GM12878 (cell line): Measurements from ENCODE around the gene NAA10. TPM values are rescaled to one million over a fixed set of nuclear protein-coding genes. Genes with fewer than 3 reads are reported as not detected.

ENCODE experiments used
- ATAC-seq: fragments of 200-7000 bp; cut with Tn5 transposase; 3 replicates; pipeline ENCODE4 v1.9.1; 2020; ENCODE audit warnings: mild to moderate bottlenecking, moderate library complexity
- BruUV-seq: library from RNA; stranded (reverse); fragments of 400-500 nt; replicated peaks from 2 replicates; lab custom pipeline; 2021; lab: Mats Ljungman, UMichigan
- CTCF ChIA-PET: fragments of 300-600 bp; sonication (Branson Sonifier 250); formaldehyde crosslinking; extraction: SDS; loops from one replicate; lab custom pipeline; 2021; ENCODE audit warnings: inconsistent platforms; lab: Yijun Ruan, JAX
- POLR2A ChIA-PET: fragments of 350-600 bp; formaldehyde crosslinking; extraction: SDS; loops from one replicate; lab custom pipeline; 2021; ENCODE audit warnings: inconsistent platforms; lab: Charles Lee
- RAD21 ChIA-PET: fragments of 300-600 bp; sonication (Branson Sonifier 250); formaldehyde crosslinking; loops from one replicate; lab custom pipeline; 2023; ENCODE audit warnings: antibody characterized with exemption; ENCODE audit not compliant: unreplicated experiment; lab: Charles Lee
- SMC1A ChIA-PET: fragments of 300-600 bp; sonication (Branson Sonifier 250); formaldehyde crosslinking; loops from one replicate; lab custom pipeline; 2023; ENCODE audit not compliant: unreplicated experiment, uncharacterized antibody; lab: Charles Lee
- DNase-seq: peaks from one replicate; pipeline ENCODE4 v3.0.0-alpha.2; 2011; ENCODE audit warnings: low read depth, low spot score
- FAIRE-seq: peaks from 3 replicates; lab custom pipeline; 2011; peaks lifted over from hg19 to GRCh38; lab: Jason Lieb, UNC
- H2AFZ ChIP-seq: 2 replicates; pipeline ENCODE4 v1.6.0; 2011; ENCODE audit warnings: low read depth, low read length, control low read depth; ENCODE audit not compliant: control insufficient read depth
- H3K27ac ChIP-seq: 2 replicates; pipeline ENCODE4 v1.5.1; 2011; ENCODE audit warnings: control low read depth; ENCODE audit not compliant: control insufficient read depth, insufficient read depth
- H3K27me3 ChIP-seq, 2 experiments: replicated peaks in 1 of 2; 2 replicates each; pipeline versions ENCODE4 v1.6.0 to v1.6.1; 2011; ENCODE audit warnings: low read length in 1 of 2; ENCODE audit not compliant: control insufficient read depth in 2 of 2, insufficient read depth in 2 of 2
- H3K36me3 ChIP-seq, 2 experiments: 2 replicates each; pipeline ENCODE4 v1.5.1; 2011; ENCODE audit warnings: low read length in 1 of 2; ENCODE audit not compliant: control insufficient read depth in 2 of 2, insufficient read depth in 2 of 2
- H3K4me1 ChIP-seq: 2 replicates; pipeline ENCODE4 v1.6.1; 2011; ENCODE audit warnings: mild to moderate bottlenecking, low read length, moderate library complexity, mixed read lengths; ENCODE audit not compliant: control insufficient read depth, insufficient read depth
- H3K4me2 ChIP-seq: 2 replicates; pipeline ENCODE4 v1.6.0; 2011; ENCODE audit warnings: control low read depth; ENCODE audit not compliant: control insufficient read depth, insufficient read depth
- H3K4me3 ChIP-seq: fragments of 200-600 bp; sonication (generic); 2 replicates; pipeline ENCODE4 v1.5.1; 2016
- H3K79me2 ChIP-seq: 2 replicates; pipeline ENCODE4 v1.6.0; 2011; ENCODE audit warnings: low read length; ENCODE audit not compliant: control insufficient read depth, insufficient read depth
- H3K9ac ChIP-seq: 2 replicates; pipeline ENCODE4 v1.8.0; 2011; ENCODE audit warnings: low read length, control low read depth, mixed read lengths; ENCODE audit not compliant: control insufficient read depth, insufficient read depth
- H3K9me3 ChIP-seq: replicated peaks from 3 replicates; pipeline ENCODE4 v1.5.1; 2011; ENCODE audit warnings: mild to moderate bottlenecking, low read length; ENCODE audit not compliant: control insufficient read depth, insufficient read depth
- H4K20me1 ChIP-seq: 2 replicates; pipeline ENCODE4 v1.6.0; 2011; ENCODE audit not compliant: control insufficient read depth, insufficient read depth
- BCL11A ChIP-seq: IDR thresholded peaks from 2 replicates; pipeline ENCODE4 v1.6.1; 2011; ENCODE audit warnings: low read depth, low read length
- CREM ChIP-seq: IDR thresholded peaks from 2 replicates; pipeline ENCODE4 v1.6.1; 2014; ENCODE audit warnings: antibody characterized with exemption, low read depth
- ELK1 ChIP-seq: IDR thresholded peaks from 2 replicates; pipeline ENCODE4 v1.6.1; 2012; ENCODE audit warnings: low read depth, low read length, improper control_type of control experiment
- EP300 ChIP-seq, 2 experiments: fragments of 150-350 bp in 1 of 2; IDR thresholded peaks; 2 replicates each; pipeline ENCODE4 v1.6.1; 2011 to 2012; ENCODE audit warnings: low read depth in 2 of 2, low read length in 2 of 2, borderline replicate concordance in 1 of 2, improper control_type of control experiment in 1 of 2, inconsistent platforms in 1 of 2; ENCODE audit not compliant: control insufficient read depth in 1 of 2
- NR2C1 ChIP-seq: fragments of 450-650 bp; IDR thresholded peaks from 2 replicates; pipeline ENCODE4 v1.6.1; 2017; ENCODE audit warnings: antibody characterized with exemption, mild to moderate bottlenecking, moderate library complexity
- PKNOX1 ChIP-seq: fragments of 450-650 bp; IDR thresholded peaks from 2 replicates; pipeline ENCODE4 v1.6.1; 2016; ENCODE audit warnings: mild to moderate bottlenecking
- RAD21 ChIP-seq: IDR thresholded peaks from 2 replicates; pipeline ENCODE4 v1.6.1; 2011; ENCODE audit warnings: mild to moderate bottlenecking, low read depth, low read length, moderate library complexity; ENCODE audit not compliant: insufficient read depth
- SKIL ChIP-seq: fragments of 450-650 bp; IDR thresholded peaks from 2 replicates; pipeline ENCODE4 v1.6.1; 2017; ENCODE audit warnings: mild to moderate bottlenecking, low read depth, inconsistent platforms; ENCODE audit not compliant: poor library complexity, severe bottlenecking
- SMC3 ChIP-seq: IDR thresholded peaks from 2 replicates; pipeline ENCODE4 v1.6.1; 2011; ENCODE audit warnings: low read length, improper control_type of control experiment, borderline replicate concordance
- SREBF2 ChIP-seq: IDR thresholded peaks from 2 replicates; pipeline ENCODE4 v1.6.1; 2012; ENCODE audit warnings: mild to moderate bottlenecking, low read length
- ZBED1 ChIP-seq: IDR thresholded peaks from 2 replicates; pipeline ENCODE4 v1.6.1; 2016; ENCODE audit warnings: borderline replicate concordance
- ZNF274 ChIP-seq: IDR thresholded peaks from one replicate; pipeline ENCODE4 v1.8.0; 2011; ENCODE audit not compliant: insufficient read length, insufficient read depth
- WGBS: methylation state at CpG from one replicate; pipeline ENCODE4 v1.1.6; 2016; ENCODE audit warnings: low lambda C conversion rate; ENCODE audit not compliant: insufficient replicate concordance, insufficient coverage; ENCODE audit errors: missing lambda C conversion rate; 5-methylcytosine and 5-hydroxymethylcytosine counted together
- in situ Hi-C: fragments of 300-500 bp; cut with MboI; formaldehyde crosslinking; loops from 9 replicates; pipeline ENCODE4 v1.14.3; 2018; ENCODE audit warnings: mixed read lengths
- intact Hi-C: fragments of 100-400 bp; cut with micrococcal nuclease; formaldehyde crosslinking; loops from one replicate; pipeline ENCODE4 v1.14.2; 2022; ENCODE audit not compliant: unreplicated experiment
- polyA plus RNA-seq, 11 experiments: library from polyadenylated mRNA; depleted of rRNA in 4 of 11; unstranded in 6 of 11; stranded (reverse) in 5 of 11; fragments of >200 nt; fragmentation: Nextera tagmentation in 4 of 11; fragmentation: Illumina TruSeq in 1 of 11; extraction: Ambion mirVana in 4 of 11; extraction: Trizol in 1 of 11; gene quantifications; 1 replicate in 1 of 11; 2 replicates in 10 of 11; pipeline versions ENCODE4 v1.2.1 to v1.2.3, GENCODE V29; 2011 to 2016; ENCODE audit warnings: inconsistent platforms in 2 of 11, missing spikeins in 2 of 11, low read depth in 1 of 11
- total RNA-seq, 4 experiments: library from RNA; depleted of rRNA in 3 of 4; stranded (reverse); fragments of >200 nt in 3 of 4; fragmentation: Illumina TruSeq in 1 of 4; extraction: Trizol in 1 of 4; gene quantifications; 2 replicates each; pipeline versions ENCODE4 v1.2.1 to v1.2.3, GENCODE V29; 2013 to 2021

Gene NAA10
- total and polyA plus RNA-seq, 10 of the 15 experiments (the other 5 are each of a cell fraction or from before 2014, with no cell fraction given): 7.9 to 212 (median 98.9) TPM

- SMC1A ChIA-PET: no interaction called here
- Histone ChIP-seq H3K9me3 (no peaks in the 10 kb centered on the region; the same call in 2 of the 3 replicates), H3K79me2 (no peaks in the 10 kb centered on the region), H3K27ac (no peak overlapping the region), H3K27me3 (no peaks in the 10 kb centered on the region; a peak in 2 of 4 replicates), H3K4me3 (no peak overlapping the region), H2AFZ (no peak overlapping the region), H4K20me1 (no peaks in the 10 kb centered on the region), H3K9ac (no peak overlapping the region), H3K36me3 (no peaks in the 10 kb centered on the region), H3K4me1 (no peaks in the 10 kb centered on the region; the same call in 1 of the 2 replicates), H3K4me2 (no peak overlapping the region)
- POLR2A ChIA-PET: no interaction called here
- ATAC-seq: no peak
- CTCF ChIA-PET: no interaction called here
- WGBS: 22% methylated on average over 7 of the region's 7 CpGs
- intact Hi-C loops (no loop called here), in situ Hi-C loops (no loop called here)
- TF ChIP-seq CREM (no peak), ZBED1 (no peak), RAD21 (no peak), BCL11A (no peak), SMC3 (no peak), NR2C1 (no peak), PKNOX1 (no peak)
- RAD21 ChIA-PET: no interaction called here
- FAIRE-seq: no peak
- DNase-seq: no peak
- no TSS peak for BruUV-seq
Measured at GRCh38 chrX:153881281-153881680, 53.6 kb downstream of the NAA10 start.

- 9% methylated on average over 6 of the region's 6 CpGs for WGBS
- intact Hi-C loops: no loop called here
- ChIA-PET SMC1A (no interaction called here), CTCF (no interaction called here)
- no peak for FAIRE-seq
- TF ChIP-seq SREBF2 (no peak), ZNF274 (no peak), EP300 (IDR thresholded peaks at IDR 0.05; ENCODE audit: borderline replicate concordance in 1 of 2, control insufficient read depth in 1 of 2, low read depth in 2 of 2, low read length in 2 of 2) (no peak), ELK1 (no peak), SKIL (no peak)
- TF ChIP-seq, all 136 proteins: peak for 0
- H3K9me3 ChIP-seq: no peaks in the 10 kb centered on the region; the same call in 2 of the 3 replicates
- H3K27me3 ChIP-seq: no peaks in the 10 kb centered on the region; a peak in 2 of 4 replicates
- POLR2A ChIA-PET: no interaction called here
- no peak overlapping the region for H3K4me2 ChIP-seq
- no TSS peak for BruUV-seq
- no peaks in the 10 kb centered on the region for H3K79me2 ChIP-seq
- H3K36me3 ChIP-seq: no peaks in the 10 kb centered on the region
- RAD21 ChIA-PET: no interaction called here
- in situ Hi-C loops: no loop called here
- H3K4me3 ChIP-seq: no peak overlapping the region
- H2AFZ ChIP-seq: no peak overlapping the region
- H4K20me1 ChIP-seq: no peaks in the 10 kb centered on the region
- no peak overlapping the region for H3K9ac ChIP-seq
- no peak overlapping the region for H3K27ac ChIP-seq
- no peak for DNase-seq
- no peaks in the 10 kb centered on the region; the same call in 1 of the 2 replicates for H3K4me1 ChIP-seq
- ATAC-seq: peak; percentile 49
Measured at GRCh38 chrX:153880440-153880815, 54.4 kb downstream of the NAA10 start.
